SK-N-MC (cell line): ENCODE data around the gene NFKB1.

Experiments used
- EZH2 ChIP-seq: fragments of 200-600 bp; sonication (generic); IDR thresholded peaks from one replicate; pipeline ENCODE4 v1.6.1; 2017; ENCODE audit warnings: antibody characterized with exemption
- FOXP2 ChIP-seq: optimal IDR thresholded peaks from 2 replicates; pipeline ENCODE3; 2011; ENCODE audit warnings: mild to moderate bottlenecking, moderate library complexity; ENCODE audit not compliant: insufficient read depth; ENCODE audit errors: extremely low read length, control extremely low read depth
- POLR2AphosphoS5 ChIP-seq: IDR thresholded peaks from 2 replicates; pipeline ENCODE4 v1.6.1; 2012; ENCODE audit warnings: mild to moderate bottlenecking, low read depth, low read length, borderline replicate concordance

GRCh38 chr4:102552781-102553180 lies 51.6 kb downstream of the NFKB1 start:
- TF ChIP-seq POLR2AphosphoS5, result no peak
- TF ChIP-seq EZH2, result no peak
- TF ChIP-seq FOXP2, result no peak
